Effector memory CD4-positive, alpha-beta T cell (primary cell): ENCODE data around the gene SLC22A23.

ENCODE experiments used
- DNase-seq, 3 donors: peaks; one replicate each; pipeline ENCODE4 v3.0.0-alpha.2; 2020
- H3K27ac ChIP-seq: 2 replicates; pipeline ENCODE4 v1.7.0; 2013; ENCODE audit warnings: mild to moderate bottlenecking, low read length, moderate library complexity; ENCODE audit not compliant: insufficient read depth, poor library complexity, severe bottlenecking
- H3K27me3 ChIP-seq: replicated peaks from 2 replicates; pipeline ENCODE4 v1.7.0; 2013; ENCODE audit warnings: mild to moderate bottlenecking, low read length; ENCODE audit not compliant: insufficient read depth, control insufficient read depth, poor library complexity, severe bottlenecking
- H3K36me3 ChIP-seq: 2 replicates; pipeline ENCODE4 v1.7.0; 2013; ENCODE audit warnings: mild to moderate bottlenecking, low read length, moderate library complexity; ENCODE audit not compliant: control insufficient read depth, insufficient read depth
- H3K4me1 ChIP-seq: 2 replicates; pipeline ENCODE4 v1.7.0; 2013; ENCODE audit warnings: low read length, mild to moderate bottlenecking; ENCODE audit not compliant: control insufficient read depth, insufficient read depth, poor library complexity, severe bottlenecking
- H3K4me3 ChIP-seq: 2 replicates; pipeline ENCODE4 v1.7.0; 2013; ENCODE audit warnings: low read length, low read depth, mild to moderate bottlenecking; ENCODE audit not compliant: insufficient read depth, poor library complexity, severe bottlenecking
- H3K9me3 ChIP-seq: 2 replicates; pipeline ENCODE4 v1.7.0; 2013; ENCODE audit warnings: mild to moderate bottlenecking, low read length, moderate library complexity; ENCODE audit not compliant: control insufficient read depth

SLC22A23 gene

DNA sequence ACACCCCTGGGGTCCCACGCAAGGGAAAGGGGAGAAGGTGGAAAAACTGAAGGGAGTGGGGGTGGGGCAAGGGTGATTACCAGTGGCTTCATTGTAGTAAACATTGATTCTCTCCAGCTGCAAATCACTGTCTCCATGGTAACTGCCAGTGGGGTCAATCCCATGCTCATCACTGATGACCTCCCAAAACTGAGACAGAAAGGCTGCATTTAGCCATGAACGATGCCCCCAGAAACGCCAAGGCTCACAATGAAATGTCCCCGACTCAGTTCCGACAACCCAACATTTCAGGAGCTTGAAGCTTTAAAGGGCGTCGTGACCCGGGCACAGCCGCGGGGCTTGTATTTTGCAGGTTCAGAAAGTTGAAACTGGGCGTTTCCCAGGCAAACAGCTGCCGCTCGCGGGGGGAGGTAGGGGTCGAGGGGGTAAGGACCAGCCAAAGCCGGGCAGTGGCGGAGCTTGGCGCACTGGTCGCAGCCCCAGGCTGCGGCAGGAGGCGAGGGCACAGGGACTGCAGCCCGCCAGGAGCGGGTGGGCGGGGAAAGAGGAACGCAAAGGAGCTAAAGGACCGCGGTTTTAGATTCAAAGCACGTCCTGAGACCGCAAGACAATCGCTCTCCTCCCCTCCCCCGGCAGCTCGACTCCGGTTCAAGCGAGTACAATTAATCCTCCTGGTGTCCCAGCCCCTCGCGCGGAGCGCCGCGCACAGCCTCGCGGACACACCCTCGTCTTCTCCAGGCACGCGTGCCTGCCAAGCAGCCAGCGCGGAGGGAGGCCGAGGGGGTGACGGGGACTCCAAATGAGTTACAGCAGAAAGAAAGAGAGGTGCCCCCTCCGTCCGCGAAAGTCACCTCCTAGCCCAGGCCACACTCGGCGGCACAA is 230.1 kb downstream of the SLC22A23 start:
- Histone ChIP-seq H3K27ac (no peak overlapping the region), H3K27me3 (peaks cover 51% of the 10 kb centered on the region), H3K4me3 (peak overlapping the region; percentile 40), H3K4me1 (peaks cover 49% of the 10 kb centered on the region), H3K9me3 (no peaks in the 10 kb centered on the region), H3K36me3 (no peaks in the 10 kb centered on the region)
- no peak for DNase-seq

DNA sequence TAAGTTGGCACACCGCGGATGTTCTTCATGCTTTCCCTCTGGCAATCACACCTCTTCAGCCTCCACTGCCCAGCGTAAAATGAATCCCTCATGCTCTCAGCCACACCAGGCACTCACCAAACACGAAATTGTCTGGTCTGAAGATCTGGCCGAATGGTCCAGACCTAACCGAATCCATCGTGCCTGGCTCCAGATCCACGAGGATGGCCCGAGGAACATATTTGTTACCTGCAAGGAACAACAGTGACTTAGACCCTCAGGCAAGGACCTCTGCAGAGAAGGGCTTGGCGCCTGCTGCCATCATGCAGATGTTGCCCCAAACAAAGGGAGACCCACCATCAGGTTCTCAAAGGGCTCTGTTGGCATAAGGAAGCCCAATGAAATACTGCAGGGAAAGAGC is 230.8 kb downstream of the SLC22A23 start:
- peaks cover 42% of the 10 kb centered on the region for H3K4me1 ChIP-seq

DNA sequence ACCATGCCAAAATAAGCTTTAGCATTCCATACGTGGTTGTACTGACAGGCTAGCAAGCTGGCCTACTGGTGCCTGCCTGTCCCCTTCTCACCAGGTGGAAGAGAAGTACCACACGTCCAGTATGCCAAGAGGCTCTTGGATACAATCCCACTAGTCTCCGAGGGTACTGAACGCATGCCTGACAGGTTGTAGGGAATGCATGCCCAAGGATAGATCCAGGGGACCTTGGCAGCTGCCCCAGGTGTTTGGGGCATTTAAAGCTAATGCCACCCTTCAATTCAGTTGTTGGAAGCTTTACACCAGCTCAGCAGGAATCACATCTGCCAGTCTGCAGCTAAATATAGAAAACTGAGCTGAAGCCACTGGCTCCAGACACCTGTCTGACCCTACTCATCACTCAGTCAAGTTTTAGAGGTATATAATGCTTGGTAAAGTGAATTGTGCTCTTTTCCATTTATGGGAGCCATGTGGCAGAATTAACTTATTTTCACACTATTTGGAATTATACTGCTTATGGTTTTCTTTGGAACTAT is 234.3 kb downstream of the SLC22A23 start:
- Histone ChIP-seq H3K27me3 (peaks cover 10% of the 10 kb centered on the region), H3K4me1 (peaks cover 11% of the 10 kb centered on the region), H3K36me3 (no peaks in the 10 kb centered on the region)

More for the DNA sequence above, 230.8 kb downstream of the SLC22A23 start:
- H3K4me3 ChIP-seq: no peak overlapping the region
- DNase-seq: no peak
- peaks cover 44% of the 10 kb centered on the region for H3K27me3 ChIP-seq
- no peaks in the 10 kb centered on the region for H3K36me3 ChIP-seq
- no peaks in the 10 kb centered on the region for H3K9me3 ChIP-seq
- no peak overlapping the region for H3K27ac ChIP-seq

DNA sequence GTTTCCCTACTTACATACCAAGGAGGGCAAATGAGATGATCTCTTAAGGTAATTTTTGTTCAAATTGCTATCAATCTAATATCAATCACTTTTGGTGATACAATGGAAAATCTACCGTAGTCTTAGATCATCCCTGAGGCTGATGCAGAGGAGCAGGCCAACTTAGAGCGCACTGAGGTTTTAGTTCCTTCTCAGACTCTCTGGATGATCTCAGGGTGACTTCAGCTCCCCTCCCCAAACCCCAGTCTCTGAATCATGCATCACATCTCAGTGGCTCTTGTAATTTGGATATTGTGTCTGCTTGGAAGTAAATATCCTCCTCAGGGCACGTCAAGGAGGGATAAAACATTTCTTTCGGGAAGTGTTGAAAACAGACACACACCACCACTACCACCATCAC is 235.3 kb downstream of the SLC22A23 start:
- peaks cover under 1% of the 10 kb centered on the region for H3K4me1 ChIP-seq
- H3K36me3 ChIP-seq: no peaks in the 10 kb centered on the region
- H3K27me3 ChIP-seq: peaks cover 2% of the 10 kb centered on the region
- no peak overlapping the region for H3K4me3 ChIP-seq
- no peak overlapping the region for H3K27ac ChIP-seq
- no peak for DNase-seq
- no peaks in the 10 kb centered on the region for H3K9me3 ChIP-seq

More for the DNA sequence above, 234.3 kb downstream of the SLC22A23 start:
- Histone ChIP-seq H3K4me3 (no peak overlapping the region), H3K27ac (no peak overlapping the region), H3K9me3 (no peaks in the 10 kb centered on the region)
- no peak for DNase-seq

DNA sequence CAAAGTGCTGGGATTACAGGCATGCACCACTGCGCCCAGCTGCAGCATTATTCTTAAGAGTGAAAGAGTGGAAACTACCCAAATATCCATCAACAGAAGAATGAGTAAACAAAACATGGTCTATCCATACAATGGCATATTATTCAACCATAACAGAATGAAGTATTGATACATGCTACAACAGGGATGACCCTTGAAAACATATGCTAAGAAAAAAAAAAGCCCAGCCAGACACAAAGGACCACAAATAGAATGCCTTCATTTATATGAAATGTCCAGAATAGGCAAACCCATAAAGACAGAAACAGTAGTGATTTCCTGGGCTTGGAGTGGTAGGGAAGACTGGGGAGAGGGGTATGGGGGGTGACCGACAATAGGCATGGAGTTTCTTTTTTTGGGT is 236.5 kb downstream of the SLC22A23 start:
- no peak for DNase-seq
- no peak overlapping the region for H3K4me3 ChIP-seq
- no peak overlapping the region for H3K27ac ChIP-seq
- H3K4me1 ChIP-seq: no peaks in the 10 kb centered on the region
- no peaks in the 10 kb centered on the region for H3K9me3 ChIP-seq
- peaks cover 6% of the 10 kb centered on the region for H3K27me3 ChIP-seq
- H3K36me3 ChIP-seq: no peaks in the 10 kb centered on the region
